Left lung (tissue), 10 donors: Measurements from ENCODE around the gene COX4I2. TPM values are rescaled to one million over a fixed set of nuclear protein-coding genes. Genes with fewer than 3 reads are reported as not detected.

Experiments used
- ATAC-seq: fragments of 200-7000 bp; cut with Tn5 transposase; one replicate; pipeline ENCODE4 v1.9.1; 2020; ENCODE audit warnings: moderate library complexity
- DNase-seq, 4 donors: peaks; one replicate each; pipeline ENCODE4 v3.0.0-alpha.2; 2013 to 2020
- H3K27ac ChIP-seq, 2 donors: fragments of 200-600 bp; sonication (generic) in 1 of 2; one replicate each; pipeline versions ENCODE4 v1.5.0 to v1.8.0; 2020 to 2021
- H3K27me3 ChIP-seq, 2 donors: fragments of 200-600 bp; sonication (generic) in 1 of 2; one replicate each; pipeline versions ENCODE4 v1.5.0 to v1.8.0; 2020 to 2021
- H3K36me3 ChIP-seq, 2 donors: fragments of 200-600 bp; sonication (generic) in 1 of 2; one replicate each; pipeline versions ENCODE4 v1.5.0 to v1.8.0; 2020 to 2021
- H3K4me1 ChIP-seq, 2 donors: fragments of 200-600 bp; one replicate each; pipeline ENCODE4 v1.8.0; 2021
- H3K4me3 ChIP-seq, 2 donors: fragments of 200-600 bp; sonication (generic) in 1 of 2; one replicate each; pipeline versions ENCODE4 v1.5.0 to v1.8.0; 2020 to 2021; ENCODE audit warnings: mild to moderate bottlenecking in 1 of 2
- H3K9me3 ChIP-seq, 2 donors: fragments of 200-600 bp; sonication (generic) in 1 of 2; one replicate each; pipeline versions ENCODE4 v1.5.0 to v1.8.0; 2020 to 2021
- CTCF ChIP-seq, 2 donors: fragments of 200-600 bp; sonication (generic) in 1 of 2; IDR thresholded peaks; one replicate each; pipeline versions ENCODE4 v1.5.0 to v1.8.0; 2021; ENCODE audit warnings: antibody characterized with exemption in 2 of 2
- intact Hi-C, 2 donors: fragments of 100-400 bp; cut with DNase I; formaldehyde crosslinking; loops; one replicate each; pipeline versions ENCODE4 v1.11.2 to v1.14.2; 2022
- polyA plus RNA-seq, 6 donors: library from polyadenylated mRNA; unstranded; fragments of 120-200 nt; gene quantifications; one replicate each; pipeline ENCODE4 v1.2.1, GENCODE V29; 2013; ENCODE audit not compliant: insufficient read length in 6 of 6
- total RNA-seq, 2 donors: library from RNA; stranded (reverse); fragmentation: NEBNext Ultra II Directional; extraction: Animal tissue kit (Norgen Biotek cat#: 25700); gene quantifications; one replicate each; pipeline ENCODE4 v1.2.1, GENCODE V29; 2021
- donor health status: DM: no; HTN: yes; CAD: no.
- donor health status: DM: no; HTN: no; CAD: no.

Gene COX4I2
- total and polyA plus RNA-seq, 8 donors: 13.5 to 33.8 (median 23.0) TPM

- TF ChIP-seq CTCF (IDR thresholded peaks at IDR 0.05): no peak
- ATAC-seq: peak; percentile 74
- DNase-seq: peak in 2 of 4 donors; percentile 46 to 68
- H3K4me3 ChIP-seq: no peak overlapping the region
- no peaks in the 10 kb centered on the region for H3K27me3 ChIP-seq
- peaks cover 38 to 76% of the 10 kb centered on the region in 2 donors for H3K4me1 ChIP-seq
- no peaks in the 10 kb centered on the region for H3K9me3 ChIP-seq
- intact Hi-C loops: loop anchor here in 1 of 2 donors (10.0 kb wide), 1 partner anchor 61 kb away; the partner anchor contains the start of gene BCL2L1
- peak overlapping the region; percentile 67 to 75 for H3K27ac ChIP-seq
- H3K36me3 ChIP-seq: peaks cover 0 to 28% of the 10 kb centered on the region in 2 donors
Observed at GRCh38 chr20:31663838-31664695, 26.4 kb downstream of the COX4I2 start.

- peaks cover 0 to 35% of the 10 kb centered on the region in 2 donors for H3K36me3 ChIP-seq
- no peak overlapping the region for H3K4me3 ChIP-seq
- ATAC-seq: peak; percentile 42
- intact Hi-C loops: loop anchor here (5.0 to 10.0 kb wide), 2 partner anchors 57 to 60 kb away; partner anchors contain the start of gene BCL2L1 (in 2 of the 2)
- H3K4me1 ChIP-seq: peaks cover 43 to 84% of the 10 kb centered on the region in 2 donors
- no peaks in the 10 kb centered on the region for H3K27me3 ChIP-seq
- TF ChIP-seq CTCF (IDR thresholded peaks at IDR 0.05): no peak
- H3K9me3 ChIP-seq: no peaks in the 10 kb centered on the region
- DNase-seq: no peak
- H3K27ac ChIP-seq: peak overlapping the region; percentile 67 to 75
Observed at GRCh38 chr20:31664696-31665354, 27.1 kb downstream of the COX4I2 start.

- ATAC-seq: no peak
- no peak for DNase-seq
- H3K27ac ChIP-seq: peak overlapping the region; percentile 75
- no peak overlapping the region for H3K4me3 ChIP-seq
- no peaks in the 10 kb centered on the region for H3K27me3 ChIP-seq
- no peak for TF ChIP-seq CTCF (IDR thresholded peaks at IDR 0.05)
- H3K9me3 ChIP-seq: no peaks in the 10 kb centered on the region
- H3K36me3 ChIP-seq: peaks cover 0 to 38% of the 10 kb centered on the region in 2 donors
- peaks cover 52 to 93% of the 10 kb centered on the region in 2 donors for H3K4me1 ChIP-seq
- intact Hi-C loops: loop anchor here (5.0 to 10.0 kb wide), 2 partner anchors 57 to 59 kb away; partner anchors contain the start of gene BCL2L1 (in 2 of the 2)
Observed at GRCh38 chr20:31665753-31666152, 28.0 kb downstream of the COX4I2 start.

- peak in 2 of 4 donors; percentile 77 to 82 for DNase-seq
- Histone ChIP-seq H3K27ac (peak overlapping the region; percentile 75), H3K27me3 (no peaks in the 10 kb centered on the region), H3K4me3 (no peak overlapping the region), H3K9me3 (no peaks in the 10 kb centered on the region), H3K4me1 (peaks cover 59 to 94% of the 10 kb centered on the region in 2 donors), H3K36me3 (peaks cover 0 to 38% of the 10 kb centered on the region in 2 donors)
- peak; percentile 39 for ATAC-seq
- TF ChIP-seq CTCF (IDR thresholded peaks at IDR 0.05): no peak
- intact Hi-C loops: loop anchor here (5.0 to 10.0 kb wide), 2 partner anchors 56 to 58 kb away; partner anchors contain the start of gene BCL2L1 (in 2 of the 2)
Observed at GRCh38 chr20:31666258-31667042, 28.7 kb downstream of the COX4I2 start.
